SIG-M5 (cell line): ENCODE measurements around the gene CLSTN1.
"Not testable (repeated sequence)": the region's sequence is repeated elsewhere in the genome, so short reads cannot be mapped to it uniquely, and the experiment has no call there.

ENCODE experiments used
- DNase-seq: peaks from one replicate; lab custom pipeline; 2025; lab: John Stamatoyannopoulos, UW

The CLSTN1 gene

GRCh38 chr1:9728451-9729295, 95.1 kb downstream of the CLSTN1 start:
- DNase-seq, result no peak

DNA sequence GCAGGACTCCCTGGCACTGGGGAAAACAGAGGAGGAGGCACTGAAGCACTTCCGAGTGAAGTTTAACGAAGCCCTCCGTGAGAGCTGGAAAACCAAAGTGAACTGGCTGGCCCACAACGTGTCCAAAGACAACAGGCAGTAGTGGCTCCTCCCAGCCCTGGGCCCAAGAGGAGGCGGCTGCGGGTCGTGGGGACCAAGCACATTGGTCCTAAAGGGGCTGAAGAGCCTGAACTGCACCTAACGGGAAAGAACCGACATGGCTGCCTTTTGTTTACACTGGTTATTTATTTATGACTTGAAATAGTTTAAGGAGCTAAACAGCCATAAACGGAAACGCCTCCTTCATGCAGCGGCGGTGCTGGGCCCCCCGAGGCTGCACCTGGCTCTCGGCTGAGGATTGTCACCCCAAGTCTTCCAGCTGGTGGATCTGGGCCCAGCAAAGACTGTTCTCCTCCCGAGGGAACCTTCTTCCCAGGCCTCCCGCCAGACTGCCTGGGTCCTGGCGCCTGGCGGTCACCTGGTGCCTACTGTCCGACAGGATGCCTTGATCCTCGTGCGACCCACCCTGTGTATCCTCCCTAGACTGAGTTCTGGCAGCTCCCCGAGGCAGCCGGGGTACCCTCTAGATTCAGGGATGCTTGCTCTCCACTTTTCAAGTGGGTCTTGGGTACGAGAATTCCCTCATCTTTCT, 96.7 kb downstream of the CLSTN1 start:
- DNase-seq, result no peak

- no peak for DNase-seq
Observed at GRCh38 chr1:9726406-9726805, 97.4 kb downstream of the CLSTN1 start.

DNA sequence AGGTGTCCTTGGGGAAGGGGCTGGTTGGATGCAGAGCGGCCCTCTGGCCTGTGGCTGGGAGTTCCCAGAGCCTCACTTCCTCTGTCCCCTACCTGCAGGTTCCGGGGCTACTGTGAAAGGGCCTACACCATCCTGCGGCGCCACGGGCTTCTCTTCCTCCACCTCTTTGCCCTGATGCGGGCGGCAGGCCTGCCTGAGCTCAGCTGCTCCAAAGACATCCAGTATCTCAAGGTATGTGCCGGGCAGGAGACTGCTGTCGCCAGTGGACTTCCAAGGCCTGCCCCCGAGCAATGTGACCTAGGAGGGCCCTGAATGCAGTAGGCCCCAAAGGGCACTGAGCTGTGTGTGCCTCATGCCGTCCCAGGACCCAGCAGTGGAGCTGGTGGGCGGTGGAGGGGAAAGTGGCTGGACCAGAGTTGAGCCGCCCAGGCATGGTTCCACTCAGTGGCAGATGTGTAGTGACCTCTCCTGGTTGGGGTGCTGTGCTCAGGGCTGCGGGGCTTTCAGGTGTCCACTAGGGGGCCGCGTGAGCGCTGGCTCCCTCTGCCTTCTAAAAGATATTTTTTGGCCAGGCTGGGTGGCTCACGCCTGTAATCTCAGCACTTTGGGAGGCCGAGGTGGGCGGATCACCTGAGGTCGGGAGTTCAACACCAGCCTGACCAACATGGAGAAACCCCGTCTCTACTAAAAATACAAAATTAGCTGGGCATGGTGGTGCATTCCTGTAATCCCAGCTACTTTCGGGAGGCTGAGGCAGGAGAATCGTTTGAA, 98.9 kb downstream of the CLSTN1 start:
- no peak for DNase-seq

GRCh38 chr1:9723926-9724325, 99.8 kb downstream of the CLSTN1 start:
- DNase-seq, result no peak

DNA sequence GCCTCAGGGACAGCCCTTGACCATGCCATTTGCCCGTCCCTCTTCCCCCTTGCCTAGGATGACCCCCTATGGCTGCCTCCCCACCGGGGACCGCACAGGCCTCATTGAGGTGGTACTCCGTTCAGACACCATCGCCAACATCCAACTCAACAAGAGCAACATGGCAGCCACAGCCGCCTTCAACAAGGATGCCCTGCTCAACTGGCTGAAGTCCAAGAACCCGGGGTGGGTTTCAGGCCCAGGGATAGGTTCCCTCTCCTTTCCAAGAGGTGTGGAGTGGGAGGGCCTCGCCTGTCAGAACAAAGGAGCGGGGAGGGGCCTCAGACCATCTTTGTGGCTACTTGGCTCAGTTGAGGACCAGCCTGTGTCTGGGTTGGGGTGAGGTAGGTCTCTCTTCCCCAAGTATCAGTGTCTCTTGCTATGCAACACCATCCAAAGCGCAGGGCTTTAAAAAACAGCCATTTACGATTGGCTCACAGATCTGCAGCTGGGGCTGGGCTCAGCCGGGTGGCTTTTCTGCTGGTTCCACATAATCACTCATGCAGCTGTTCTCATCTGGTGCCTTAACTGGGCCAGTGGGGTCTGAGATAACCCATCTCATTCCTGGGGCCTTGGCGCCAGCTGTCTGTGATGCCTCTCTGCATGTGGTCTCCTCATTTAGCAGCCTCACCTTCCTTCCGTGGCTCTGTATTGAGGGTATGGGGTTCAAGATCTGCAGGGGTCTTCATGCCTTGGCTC, 100.5 kb downstream of the CLSTN1 start:
- no peak for DNase-seq

GRCh38 chr1:9722378-9722749, 101.4 kb downstream of the CLSTN1 start:
- DNase-seq, result no peak

DNA sequence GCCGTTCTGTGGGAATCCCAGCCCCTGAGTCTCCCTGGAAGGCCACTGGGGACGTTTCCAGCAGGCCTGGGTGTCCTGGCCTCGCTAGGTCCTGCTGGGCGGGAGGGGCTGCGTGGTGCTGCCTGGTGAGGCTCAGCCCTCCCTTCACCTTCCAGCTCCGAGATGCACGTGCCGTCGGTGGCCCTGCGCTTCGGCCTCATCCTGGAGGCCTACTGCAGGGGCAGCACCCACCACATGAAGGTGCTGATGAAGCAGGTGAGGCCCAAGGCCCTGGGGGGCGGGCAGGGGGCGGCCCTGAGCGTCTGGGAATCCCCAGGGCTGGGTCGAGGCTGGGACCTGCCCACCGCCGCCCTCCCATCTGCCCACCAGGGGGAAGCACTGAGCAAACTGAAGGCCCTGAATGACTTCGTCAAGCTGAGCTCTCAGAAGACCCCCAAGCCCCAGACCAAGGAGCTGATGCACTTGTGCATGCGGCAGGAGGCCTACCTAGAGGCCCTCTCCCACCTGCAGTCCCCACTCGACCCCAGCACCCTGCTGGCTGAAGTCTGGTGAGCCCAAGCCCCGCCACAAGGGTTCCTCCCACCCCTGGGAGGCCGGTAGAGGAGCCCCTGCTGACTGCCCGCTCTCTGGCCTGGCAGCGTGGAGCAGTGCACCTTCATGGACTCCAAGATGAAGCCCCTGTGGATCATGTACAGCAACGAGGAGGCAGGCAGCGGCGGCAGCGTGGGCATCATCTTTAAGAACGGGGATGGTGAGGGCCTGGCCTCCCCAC, 102.0 kb downstream of the CLSTN1 start:
- no peak for DNase-seq

DNA sequence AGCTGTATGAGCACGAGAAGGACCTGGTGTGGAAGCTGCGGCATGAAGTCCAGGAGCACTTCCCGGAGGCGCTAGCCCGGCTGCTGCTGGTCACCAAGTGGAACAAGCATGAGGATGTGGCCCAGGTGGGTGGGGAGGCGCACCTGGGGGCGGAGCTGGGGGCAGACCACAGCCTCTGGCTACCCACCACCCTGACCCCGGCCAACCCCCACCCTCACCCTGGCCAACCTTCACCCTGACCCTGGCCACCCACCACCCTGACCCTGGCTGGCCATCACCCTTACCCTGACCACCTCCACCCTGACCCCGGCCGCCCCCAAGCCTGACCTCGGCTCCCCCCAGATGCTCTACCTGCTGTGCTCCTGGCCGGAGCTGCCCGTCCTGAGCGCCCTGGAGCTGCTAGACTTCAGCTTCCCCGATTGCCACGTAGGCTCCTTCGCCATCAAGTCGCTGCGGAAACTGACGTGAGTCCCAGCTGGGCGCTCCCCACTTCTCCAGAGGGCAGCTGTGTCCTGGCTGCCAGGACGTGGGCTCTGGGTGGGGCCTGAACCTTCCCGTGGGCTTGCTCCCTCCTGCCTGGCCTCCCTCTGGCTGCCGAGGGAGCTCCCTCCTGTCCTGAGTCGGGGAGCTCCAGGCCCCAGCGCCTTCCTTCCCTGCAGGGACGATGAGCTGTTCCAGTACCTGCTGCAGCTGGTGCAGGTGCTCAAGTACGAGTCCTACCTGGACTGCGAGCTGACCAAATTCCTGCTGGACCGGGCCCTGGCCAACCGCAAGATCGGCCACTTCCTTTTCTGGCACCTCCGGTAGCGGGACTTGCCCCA, 102.8 kb downstream of the CLSTN1 start:
- DNase-seq, result no peak

DNA sequence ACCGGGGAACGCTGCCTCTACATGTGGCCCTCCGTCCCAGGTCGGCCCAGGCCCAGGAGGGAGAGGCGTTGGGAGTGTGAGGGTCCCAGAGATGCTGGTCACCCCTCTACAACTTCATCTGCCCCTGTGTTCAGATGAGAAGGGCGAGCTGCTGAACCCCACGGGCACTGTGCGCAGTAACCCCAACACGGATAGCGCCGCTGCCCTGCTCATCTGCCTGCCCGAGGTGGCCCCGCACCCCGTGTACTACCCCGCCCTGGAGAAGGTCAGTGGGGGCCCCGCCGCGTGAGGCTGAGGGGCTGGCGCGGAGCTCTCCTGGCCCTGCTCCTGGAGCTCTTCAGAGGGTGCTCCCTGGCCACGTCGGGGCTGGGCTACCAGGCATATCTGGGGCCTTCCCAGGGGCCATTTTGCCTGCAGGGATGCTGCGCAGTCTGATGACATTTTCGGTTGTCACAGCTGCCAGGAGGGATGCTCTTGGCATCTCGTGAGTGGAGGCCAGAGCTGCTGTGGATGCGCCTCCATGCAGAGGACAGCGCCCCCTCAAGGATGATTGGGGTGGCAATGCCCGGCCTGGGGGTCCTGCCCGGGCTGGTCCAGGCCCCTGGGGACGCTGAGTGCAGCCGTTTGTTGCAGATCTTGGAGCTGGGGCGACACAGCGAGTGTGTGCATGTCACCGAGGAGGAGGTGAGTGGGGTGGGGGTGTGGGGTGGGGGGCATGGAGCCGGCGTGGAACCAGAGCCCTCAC, 103.6 kb downstream of the CLSTN1 start:
- DNase-seq, result no peak

GRCh38 chr1:9718006-9718680, 105.6 kb downstream of the CLSTN1 start:
- DNase-seq, result no peak

DNA sequence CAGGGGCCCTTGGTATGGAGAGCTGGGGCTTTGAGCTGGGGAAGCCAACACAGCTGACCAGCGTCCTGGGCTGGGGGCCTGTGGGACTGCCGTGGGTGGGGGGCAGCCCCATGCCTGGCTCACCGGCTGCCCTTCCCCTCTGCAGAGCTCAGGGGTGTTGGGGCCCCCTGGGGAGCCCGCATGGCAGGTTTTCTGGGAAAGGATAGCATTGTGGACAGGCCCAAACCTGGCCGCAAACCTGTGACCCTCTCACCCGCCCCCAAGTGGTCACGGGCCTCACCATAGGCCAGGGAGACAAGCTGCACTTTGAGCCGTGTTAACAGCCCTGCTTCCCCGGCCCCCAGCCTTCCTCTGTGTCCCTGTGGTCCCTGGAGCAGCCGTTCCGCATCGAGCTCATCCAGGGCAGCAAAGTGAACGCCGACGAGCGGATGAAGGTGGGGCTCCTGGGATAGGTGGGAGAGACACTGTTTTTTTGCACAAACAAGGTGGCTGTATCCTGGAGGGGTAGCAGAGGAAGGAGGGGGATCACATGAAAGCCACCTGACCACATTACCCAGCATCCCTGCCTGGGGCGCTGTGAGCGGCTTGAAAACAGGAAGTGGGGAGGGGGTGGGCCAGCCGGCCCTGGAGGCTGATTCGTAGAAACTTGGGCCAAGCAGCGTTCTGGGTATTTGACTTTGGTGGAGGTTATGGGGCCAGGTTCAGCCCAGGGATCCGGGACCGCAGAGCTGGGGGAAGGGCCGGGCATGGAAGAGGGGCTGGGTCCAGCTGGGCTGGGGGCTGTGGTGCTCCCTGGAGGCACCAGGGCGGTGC, 106.4 kb downstream of the CLSTN1 start:
- DNase-seq, result no peak

GRCh38 chr1:9716404-9717192, 107.2 kb downstream of the CLSTN1 start:
- no peak for DNase-seq

DNA sequence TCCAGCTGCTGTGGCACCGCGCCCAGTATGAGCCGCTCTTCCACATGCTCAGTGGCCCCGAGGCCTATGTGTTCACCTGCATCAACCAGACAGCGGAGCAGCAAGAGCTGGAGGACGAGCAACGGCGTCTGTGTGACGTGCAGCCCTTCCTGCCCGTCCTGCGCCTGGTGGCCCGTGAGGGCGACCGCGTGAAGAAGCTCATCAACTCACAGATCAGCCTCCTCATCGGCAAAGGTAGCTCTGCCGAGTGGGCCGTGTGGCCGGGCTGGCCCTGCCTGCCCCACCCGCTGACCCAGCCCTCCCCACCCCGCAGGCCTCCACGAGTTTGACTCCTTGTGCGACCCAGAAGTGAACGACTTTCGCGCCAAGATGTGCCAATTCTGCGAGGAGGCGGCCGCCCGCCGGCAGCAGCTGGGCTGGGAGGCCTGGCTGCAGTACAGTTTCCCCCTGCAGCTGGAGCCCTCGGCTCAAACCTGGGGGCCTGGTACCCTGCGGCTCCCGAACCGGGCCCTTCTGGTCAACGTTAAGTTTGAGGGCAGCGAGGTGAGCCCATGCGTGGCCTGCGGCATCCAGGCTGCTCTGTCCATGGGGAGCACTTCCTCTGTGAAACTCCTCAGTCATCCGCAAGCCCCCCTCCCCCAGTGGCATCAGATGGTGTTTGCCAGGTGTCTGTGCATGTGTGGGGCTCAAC, 108.1 kb downstream of the CLSTN1 start:
- DNase-seq, result no peak

- DNase-seq, result no peak
Observed at GRCh38 chr1:9714257-9714718, 109.5 kb downstream of the CLSTN1 start.

DNA sequence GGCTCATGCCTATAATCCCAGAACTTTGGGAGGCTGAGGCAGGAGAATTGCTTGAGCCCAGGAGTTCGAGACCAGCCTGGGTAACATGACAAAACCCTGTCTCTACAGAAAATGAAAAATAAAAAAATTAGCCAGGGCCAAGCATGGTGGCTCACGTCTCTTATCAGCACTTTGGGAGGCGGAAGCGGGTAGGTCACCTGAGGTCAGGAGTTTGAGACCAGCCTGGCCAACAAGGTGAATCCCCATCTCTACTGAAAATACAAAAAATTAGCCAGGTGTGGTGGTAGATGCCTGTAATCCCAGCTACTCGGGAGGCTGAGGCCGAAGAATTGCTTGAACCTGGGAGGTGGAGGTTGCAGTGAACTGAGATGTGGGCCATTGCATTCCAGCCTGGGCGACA, 111.0 kb downstream of the CLSTN1 start:
- not testable (repeated sequence) for DNase-seq
